Measurements from ENCODE around the gene USP33. TPM values are rescaled to one million over a fixed set of nuclear protein-coding genes. Genes with fewer than 3 reads are reported as not detected.

The USP33 gene
- total RNA-seq, 1 donor from 2014 or later: 38.8 TPM

DNA sequence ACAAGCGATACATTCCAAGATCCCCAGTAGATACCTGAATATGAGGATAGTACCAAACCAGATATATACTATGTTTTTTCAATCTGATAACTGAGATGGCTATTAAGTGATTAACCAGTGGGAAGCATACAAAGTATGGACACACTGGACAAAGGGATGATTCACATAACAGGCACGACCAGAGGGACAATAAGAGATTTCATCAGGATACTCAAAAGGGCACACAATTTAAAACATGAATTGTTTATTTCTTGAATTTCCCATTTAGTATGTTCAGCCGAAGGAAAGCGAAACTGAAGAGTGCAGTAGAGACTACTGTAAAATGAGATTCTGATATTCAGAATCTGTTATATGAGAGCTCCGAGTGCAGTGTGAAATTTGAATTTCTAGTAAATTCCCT is 87.8 kb downstream of the USP33 start:
- Mint-ChIP-seq H3K27ac (ENCODE audit: unreplicated experiment) (no peak overlapping the region), H3K27me3 (ENCODE audit: low read depth) (no peaks in the 10 kb centered on the region), H3K9me3 (ENCODE audit: low read depth) (no peaks in the 10 kb centered on the region), H3K4me1 (ENCODE audit: low read depth) (peaks cover 41% of the 10 kb centered on the region), H3K4me3 (ENCODE audit: unreplicated experiment) (no peak overlapping the region), H3K36me3 (ENCODE audit: low read depth) (peaks cover 1% of the 10 kb centered on the region)
- DNase-seq (ENCODE audit: low spot score): no peak
- no peak for TF ChIP-seq CTCF (IDR thresholded peaks at IDR 0.05)

- Mint-ChIP-seq H3K9me3 (ENCODE audit: low read depth) (no peaks in the 10 kb centered on the region), H3K27me3 (ENCODE audit: low read depth) (no peaks in the 10 kb centered on the region), H3K36me3 (ENCODE audit: low read depth) (no peaks in the 10 kb centered on the region), H3K4me1 (ENCODE audit: low read depth) (peaks cover 39% of the 10 kb centered on the region), H3K27ac (ENCODE audit: unreplicated experiment) (no peak overlapping the region), H3K4me3 (ENCODE audit: unreplicated experiment) (no peak overlapping the region)
- TF ChIP-seq CTCF (IDR thresholded peaks at IDR 0.05): no peak
- DNase-seq (ENCODE audit: low spot score): no peak
Measured at GRCh38 chr1:77670330-77670729, 89.3 kb downstream of the USP33 start.

- no peak overlapping the region for H3K4me3 Mint-ChIP-seq (ENCODE audit: unreplicated experiment)
- H3K9me3 Mint-ChIP-seq (ENCODE audit: low read depth): no peaks in the 10 kb centered on the region
- no peak for TF ChIP-seq CTCF (IDR thresholded peaks at IDR 0.05)
- no peak for DNase-seq (ENCODE audit: low spot score)
- peak overlapping the region; percentile 27 for H3K27ac Mint-ChIP-seq (ENCODE audit: unreplicated experiment)
- H3K36me3 Mint-ChIP-seq (ENCODE audit: low read depth): no peaks in the 10 kb centered on the region
- H3K27me3 Mint-ChIP-seq (ENCODE audit: low read depth): no peaks in the 10 kb centered on the region
- peaks cover 42% of the 10 kb centered on the region for H3K4me1 Mint-ChIP-seq (ENCODE audit: low read depth)
Measured at GRCh38 chr1:77668924-77669449, 90.7 kb downstream of the USP33 start.

DNA sequence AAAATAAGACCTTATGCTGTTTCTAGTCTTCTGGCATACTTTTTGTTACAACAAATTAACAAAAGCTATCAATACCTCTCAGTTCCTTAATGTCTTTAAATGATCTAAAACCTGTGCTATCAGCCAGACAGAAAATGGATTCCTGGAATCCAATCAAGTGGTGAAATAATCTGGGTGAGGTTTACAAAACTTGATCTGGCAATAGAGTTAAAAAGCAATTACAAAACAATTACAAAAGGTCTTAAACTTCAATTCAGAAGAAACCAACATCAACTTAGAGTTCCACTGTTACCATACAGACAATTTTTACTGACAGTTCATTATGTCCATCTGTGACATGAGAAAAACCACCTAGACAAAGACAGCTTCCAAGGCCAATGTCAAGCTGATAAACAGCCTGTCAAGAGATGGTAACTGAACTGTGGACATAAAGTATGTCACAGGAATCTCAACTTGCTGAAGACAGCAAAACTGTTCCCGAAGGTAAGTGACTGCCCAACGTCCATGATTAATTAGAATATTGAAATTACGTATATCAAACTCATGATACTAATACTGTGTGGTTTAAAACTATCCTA is 94.6 kb downstream of the USP33 start:
- TF ChIP-seq CTCF (IDR thresholded peaks at IDR 0.05): no peak
- Mint-ChIP-seq H3K4me1 (ENCODE audit: low read depth) (peaks cover 30% of the 10 kb centered on the region), H3K27ac (ENCODE audit: unreplicated experiment) (no peak overlapping the region), H3K27me3 (ENCODE audit: low read depth) (no peaks in the 10 kb centered on the region), H3K4me3 (ENCODE audit: unreplicated experiment) (no peak overlapping the region), H3K9me3 (ENCODE audit: low read depth) (no peaks in the 10 kb centered on the region), H3K36me3 (ENCODE audit: low read depth) (no peaks in the 10 kb centered on the region)
- DNase-seq (ENCODE audit: low spot score): no peak

DNA sequence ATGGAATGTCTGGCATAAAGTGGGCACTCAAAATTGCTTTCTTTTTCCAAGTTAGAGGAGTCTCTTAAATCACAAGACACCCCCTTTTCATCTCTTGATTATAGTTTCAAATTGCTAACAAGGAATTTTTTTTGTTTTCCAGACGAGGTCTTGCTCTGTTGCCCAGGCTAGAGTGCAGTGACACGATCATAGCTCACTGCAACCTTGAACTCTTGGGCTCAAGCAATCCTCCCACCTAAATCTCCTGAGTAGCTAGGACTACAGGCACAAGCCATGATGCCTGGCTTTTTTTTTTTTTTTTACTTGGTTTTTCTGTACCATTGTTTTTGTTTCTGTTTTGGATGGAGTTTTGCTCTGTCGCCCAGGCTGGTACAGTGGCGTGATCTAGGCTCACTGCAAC is 98.0 kb downstream of the USP33 start:
- Mint-ChIP-seq H3K4me3 (ENCODE audit: unreplicated experiment) (no peak overlapping the region), H3K36me3 (ENCODE audit: low read depth) (no peaks in the 10 kb centered on the region), H3K4me1 (ENCODE audit: low read depth) (peaks cover 20% of the 10 kb centered on the region), H3K9me3 (ENCODE audit: low read depth) (no peaks in the 10 kb centered on the region), H3K27ac (ENCODE audit: unreplicated experiment) (no peak overlapping the region), H3K27me3 (ENCODE audit: low read depth) (no peaks in the 10 kb centered on the region)
- no peak for TF ChIP-seq CTCF (IDR thresholded peaks at IDR 0.05)
- no peak for DNase-seq (ENCODE audit: low spot score)

Measured in chondrocyte (in vitro differentiated cells).